GM12878 (cell line): ENCODE measurements around the gene RETREG1. TPM values are rescaled to one million over a fixed set of nuclear protein-coding genes. Genes with fewer than 3 reads are reported as not detected.

Experiments used
- ATAC-seq: fragments of 200-7000 bp; cut with Tn5 transposase; 3 replicates; pipeline ENCODE4 v1.9.1; 2020; ENCODE audit warnings: mild to moderate bottlenecking, moderate library complexity
- BruUV-seq: library from RNA; stranded (reverse); fragments of 400-500 nt; replicated peaks from 2 replicates; lab custom pipeline; 2021; lab: Mats Ljungman, UMichigan
- CTCF ChIA-PET: fragments of 300-600 bp; sonication (Branson Sonifier 250); formaldehyde crosslinking; extraction: SDS; loops from one replicate; lab custom pipeline; 2021; ENCODE audit warnings: inconsistent platforms; lab: Yijun Ruan, JAX
- POLR2A ChIA-PET: fragments of 350-600 bp; formaldehyde crosslinking; extraction: SDS; loops from one replicate; lab custom pipeline; 2021; ENCODE audit warnings: inconsistent platforms; lab: Charles Lee
- RAD21 ChIA-PET: fragments of 300-600 bp; sonication (Branson Sonifier 250); formaldehyde crosslinking; loops from one replicate; lab custom pipeline; 2023; ENCODE audit warnings: antibody characterized with exemption; ENCODE audit not compliant: unreplicated experiment; lab: Charles Lee
- SMC1A ChIA-PET: fragments of 300-600 bp; sonication (Branson Sonifier 250); formaldehyde crosslinking; loops from one replicate; lab custom pipeline; 2023; ENCODE audit not compliant: unreplicated experiment, uncharacterized antibody; lab: Charles Lee
- DNase-seq: peaks from one replicate; pipeline ENCODE4 v3.0.0-alpha.2; 2011; ENCODE audit warnings: low read depth, low spot score
- FAIRE-seq: peaks from 3 replicates; lab custom pipeline; 2011; peaks lifted over from hg19 to GRCh38; lab: Jason Lieb, UNC
- H2AFZ ChIP-seq: 2 replicates; pipeline ENCODE4 v1.6.0; 2011; ENCODE audit warnings: low read depth, low read length, control low read depth; ENCODE audit not compliant: control insufficient read depth
- H3K27ac ChIP-seq: 2 replicates; pipeline ENCODE4 v1.5.1; 2011; ENCODE audit warnings: control low read depth; ENCODE audit not compliant: control insufficient read depth, insufficient read depth
- H3K27me3 ChIP-seq, 2 experiments: replicated peaks in 1 of 2; 2 replicates each; pipeline versions ENCODE4 v1.6.0 to v1.6.1; 2011; ENCODE audit warnings: low read length in 1 of 2; ENCODE audit not compliant: control insufficient read depth in 2 of 2, insufficient read depth in 2 of 2
- H3K36me3 ChIP-seq, 2 experiments: 2 replicates each; pipeline ENCODE4 v1.5.1; 2011; ENCODE audit warnings: low read length in 1 of 2; ENCODE audit not compliant: control insufficient read depth in 2 of 2, insufficient read depth in 2 of 2
- H3K4me1 ChIP-seq: 2 replicates; pipeline ENCODE4 v1.6.1; 2011; ENCODE audit warnings: mild to moderate bottlenecking, low read length, moderate library complexity, mixed read lengths; ENCODE audit not compliant: control insufficient read depth, insufficient read depth
- H3K4me2 ChIP-seq: 2 replicates; pipeline ENCODE4 v1.6.0; 2011; ENCODE audit warnings: control low read depth; ENCODE audit not compliant: control insufficient read depth, insufficient read depth
- H3K4me3 ChIP-seq: fragments of 200-600 bp; sonication (generic); 2 replicates; pipeline ENCODE4 v1.5.1; 2016
- H3K79me2 ChIP-seq: 2 replicates; pipeline ENCODE4 v1.6.0; 2011; ENCODE audit warnings: low read length; ENCODE audit not compliant: control insufficient read depth, insufficient read depth
- H3K9ac ChIP-seq: 2 replicates; pipeline ENCODE4 v1.8.0; 2011; ENCODE audit warnings: low read length, control low read depth, mixed read lengths; ENCODE audit not compliant: control insufficient read depth, insufficient read depth
- H3K9me3 ChIP-seq: replicated peaks from 3 replicates; pipeline ENCODE4 v1.5.1; 2011; ENCODE audit warnings: mild to moderate bottlenecking, low read length; ENCODE audit not compliant: control insufficient read depth, insufficient read depth
- H4K20me1 ChIP-seq: 2 replicates; pipeline ENCODE4 v1.6.0; 2011; ENCODE audit not compliant: control insufficient read depth, insufficient read depth
- CBFB ChIP-seq: IDR thresholded peaks from 2 replicates; pipeline ENCODE4 v1.6.1; 2016; ENCODE audit warnings: antibody characterized with exemption, low read depth
- CHD2 ChIP-seq: IDR thresholded peaks from 2 replicates; pipeline ENCODE4 v1.6.1; 2011; ENCODE audit warnings: low read depth, low read length, improper control_type of control experiment, borderline replicate concordance
- CUX1 ChIP-seq: IDR thresholded peaks from 2 replicates; pipeline ENCODE4 v1.6.1; 2012; ENCODE audit warnings: improper control_type of control experiment, low read depth, low read length; ENCODE audit not compliant: insufficient replicate concordance
- IRF5 ChIP-seq: fragments of 450-650 bp; IDR thresholded peaks from 2 replicates; pipeline ENCODE4 v1.6.1; 2017; ENCODE audit warnings: borderline replicate concordance
- NFYA ChIP-seq: IDR thresholded peaks from 2 replicates; pipeline ENCODE4 v1.6.1; 2011; ENCODE audit warnings: low read depth, mild to moderate bottlenecking, low read length, improper control_type of control experiment, borderline replicate concordance
- PRDM15 ChIP-seq: fragments of 450-650 bp; formaldehyde crosslinking; IDR thresholded peaks from 2 replicates; pipeline ENCODE4 v1.4.0; 2020; ENCODE audit warnings: mild to moderate bottlenecking, moderate library complexity
- SIN3A ChIP-seq: IDR thresholded peaks from 2 replicates; pipeline ENCODE4 v1.6.1; 2012; ENCODE audit warnings: low read depth, low read length, improper control_type of control experiment
- SMC3 ChIP-seq: IDR thresholded peaks from 2 replicates; pipeline ENCODE4 v1.6.1; 2011; ENCODE audit warnings: low read length, improper control_type of control experiment, borderline replicate concordance
- YBX1 ChIP-seq: fragments of 450-650 bp; IDR thresholded peaks from 2 replicates; pipeline ENCODE4 v1.6.1; 2016; ENCODE audit warnings: antibody characterized with exemption
- ZBTB33 ChIP-seq: fragments of 450-650 bp; IDR thresholded peaks from 2 replicates; pipeline ENCODE4 v1.6.1; 2017; ENCODE audit warnings: mild to moderate bottlenecking
- ZZZ3 ChIP-seq: IDR thresholded peaks from 2 replicates; pipeline ENCODE4 v1.6.1; 2011; ENCODE audit warnings: low read depth; ENCODE audit not compliant: control insufficient read depth, insufficient read length
- in situ Hi-C: fragments of 300-500 bp; cut with MboI; formaldehyde crosslinking; loops from 9 replicates; pipeline ENCODE4 v1.14.3; 2018; ENCODE audit warnings: mixed read lengths
- intact Hi-C: fragments of 100-400 bp; cut with micrococcal nuclease; formaldehyde crosslinking; loops from one replicate; pipeline ENCODE4 v1.14.2; 2022; ENCODE audit not compliant: unreplicated experiment
- polyA plus RNA-seq, 11 experiments: library from polyadenylated mRNA; depleted of rRNA in 4 of 11; unstranded in 6 of 11; stranded (reverse) in 5 of 11; fragments of >200 nt; fragmentation: Nextera tagmentation in 4 of 11; fragmentation: Illumina TruSeq in 1 of 11; extraction: Ambion mirVana in 4 of 11; extraction: Trizol in 1 of 11; gene quantifications; 1 replicate in 1 of 11; 2 replicates in 10 of 11; pipeline versions ENCODE4 v1.2.1 to v1.2.3, GENCODE V29; 2011 to 2016; ENCODE audit warnings: inconsistent platforms in 2 of 11, missing spikeins in 2 of 11, low read depth in 1 of 11
- total RNA-seq, 4 experiments: library from RNA; depleted of rRNA in 3 of 4; stranded (reverse); fragments of >200 nt in 3 of 4; fragmentation: Illumina TruSeq in 1 of 4; extraction: Trizol in 1 of 4; gene quantifications; 2 replicates each; pipeline versions ENCODE4 v1.2.1 to v1.2.3, GENCODE V29; 2013 to 2021

The RETREG1 gene
- total and polyA plus RNA-seq, 10 of the 15 experiments (the other 5 are each of a cell fraction or from before 2014, with no cell fraction given) = 3.9 to 8.9 (median 6.4) TPM

- in situ Hi-C loops = no loop called here
- H3K9me3 ChIP-seq = no peaks in the 10 kb centered on the region
- H3K4me3 ChIP-seq = no peak overlapping the region
- H3K27ac ChIP-seq = no peak overlapping the region
- H3K36me3 ChIP-seq = no peaks in the 10 kb centered on the region
- TF ChIP-seq CUX1 (no peak), ZBTB33 (no peak), PRDM15 (CRISPR knock-in tag) (no peak), SIN3A (no peak), CBFB (no peak), SMC3 (no peak), CHD2 (no peak), YBX1 (no peak), NFYA (no peak), ZZZ3 (no peak), IRF5 (no peak)
- ATAC-seq (no peak), FAIRE-seq (no peak), DNase-seq (no peak)
- no peak overlapping the region for H2AFZ ChIP-seq
- SMC1A ChIA-PET = interaction anchor here (1.0 kb wide), 1 partner anchor 504 kb away, joined by 3 read pairs; no protein-coding TSS in a partner anchor
- H3K9ac ChIP-seq = no peak overlapping the region
- POLR2A ChIA-PET = no interaction called here
- no peaks in the 10 kb centered on the region for H3K4me1 ChIP-seq
- no peaks in the 10 kb centered on the region for H3K79me2 ChIP-seq
- CTCF ChIA-PET = no interaction called here
- no peak overlapping the region for H3K4me2 ChIP-seq
- H3K27me3 ChIP-seq = no peaks in the 10 kb centered on the region
- H4K20me1 ChIP-seq = no peaks in the 10 kb centered on the region
- RAD21 ChIA-PET = no interaction called here
- intact Hi-C loops = no loop called here
- BruUV-seq = no TSS peak
Observed at GRCh38 chr5:16507716-16508115, 109.1 kb downstream of the RETREG1 start.
